ENCODE data around the gene C19orf85. TPM values are rescaled to one million over a fixed set of nuclear protein-coding genes. Genes with fewer than 3 reads are reported as not detected.

C19orf85 gene
- total and polyA plus RNA-seq, 2 experiments from 2014 or later: 1.7 to 3.4 TPM

DNA sequence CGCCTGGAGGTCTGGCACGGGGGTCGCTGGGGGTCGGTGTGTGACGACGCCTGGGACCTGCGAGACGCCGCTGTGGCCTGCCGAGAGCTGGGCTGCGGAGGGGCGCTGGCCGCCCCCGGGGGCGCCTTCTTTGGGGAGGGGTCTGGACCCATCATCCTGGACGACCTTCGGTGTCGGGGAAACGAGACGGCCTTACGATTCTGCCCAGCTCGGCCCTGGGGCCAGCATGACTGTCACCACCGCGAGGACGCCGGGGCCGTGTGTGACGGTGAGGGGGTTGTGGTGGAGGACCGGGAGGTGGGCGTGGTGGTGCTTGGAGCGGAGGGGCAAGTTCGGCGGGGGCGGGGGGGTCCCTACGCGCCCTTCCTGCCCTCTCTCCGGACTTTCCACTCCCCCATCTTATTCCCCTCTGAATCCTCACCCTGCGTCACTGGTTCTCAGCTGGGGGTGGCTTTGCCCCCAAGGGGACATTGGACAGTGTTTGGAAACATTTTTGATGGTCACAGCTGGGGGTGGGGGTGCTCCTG lies 29.2 kb upstream of the C19orf85 start:
- Histone ChIP-seq H3K27ac (ENCODE audit: low read depth) (no peak overlapping the region), H3F3A (replicated peaks; ENCODE audit: low read depth) (no peaks in the 10 kb centered on the region), H3K4me2 (no peak overlapping the region), H4K20me1 (replicated peaks; ENCODE audit: insufficient read depth) (no peaks in the 10 kb centered on the region), H3K4me3 (no peak overlapping the region), H2AFZ (no peak overlapping the region; the same call in 1 of the 2 replicates), H3K9me2 (ENCODE audit: insufficient read depth) (no peaks in the 10 kb centered on the region), H3K79me2 (replicated peaks; ENCODE audit: insufficient read depth) (no peaks in the 10 kb centered on the region), H3K4me1 (ENCODE audit: insufficient read depth) (peaks cover 9% of the 10 kb centered on the region; the same call in 1 of the 2 replicates), H3K27me3 (ENCODE audit: insufficient read depth) (no peaks in the 10 kb centered on the region), H3K36me3 (ENCODE audit: insufficient read depth) (no peaks in the 10 kb centered on the region)
- Mint-ChIP-seq H3K27ac (no peak overlapping the region), H3K36me3 (ENCODE audit: low read depth) (no peaks in the 10 kb centered on the region), H3K9me3 (no peaks in the 10 kb centered on the region; the same call in 2 of the 3 replicates), H3K4me3 (no peak overlapping the region), H3K4me1 (peaks cover 18% of the 10 kb centered on the region), H3K27me3 (ENCODE audit: insufficient read depth, low read depth, poor library complexity) (peaks cover 2% of the 10 kb centered on the region)
- no peak for DNase-seq (ENCODE audit: low spot score)
- TF ChIP-seq, protein P1, sequence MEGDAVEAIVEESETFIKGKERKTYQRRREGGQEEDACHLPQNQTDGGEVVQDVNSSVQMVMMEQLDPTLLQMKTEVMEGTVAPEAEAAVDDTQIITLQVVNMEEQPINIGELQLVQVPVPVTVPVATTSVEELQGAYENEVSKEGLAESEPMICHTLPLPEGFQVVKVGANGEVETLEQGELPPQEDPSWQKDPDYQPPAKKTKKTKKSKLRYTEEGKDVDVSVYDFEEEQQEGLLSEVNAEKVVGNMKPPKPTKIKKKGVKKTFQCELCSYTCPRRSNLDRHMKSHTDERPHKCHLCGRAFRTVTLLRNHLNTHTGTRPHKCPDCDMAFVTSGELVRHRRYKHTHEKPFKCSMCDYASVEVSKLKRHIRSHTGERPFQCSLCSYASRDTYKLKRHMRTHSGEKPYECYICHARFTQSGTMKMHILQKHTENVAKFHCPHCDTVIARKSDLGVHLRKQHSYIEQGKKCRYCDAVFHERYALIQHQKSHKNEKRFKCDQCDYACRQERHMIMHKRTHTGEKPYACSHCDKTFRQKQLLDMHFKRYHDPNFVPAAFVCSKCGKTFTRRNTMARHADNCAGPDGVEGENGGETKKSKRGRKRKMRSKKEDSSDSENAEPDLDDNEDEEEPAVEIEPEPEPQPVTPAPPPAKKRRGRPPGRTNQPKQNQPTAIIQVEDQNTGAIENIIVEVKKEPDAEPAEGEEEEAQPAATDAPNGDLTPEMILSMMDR (conservative IDR thresholded peaks at IDR 0.05; ENCODE audit: low read depth in 2 of 2): no peak
- TF ChIP-seq ZNF331 (CRISPR knock-in tag; IDR thresholded peaks at IDR 0.05; ENCODE audit: low read depth) (no peak), JUNB (IDR thresholded peaks at IDR 0.05; ENCODE audit: unreplicated experiment) (no peak), NANOG (IDR thresholded peaks at IDR 0.05; ENCODE audit: borderline replicate concordance) (no peak), ZNF114 (CRISPR knock-in tag; IDR thresholded peaks at IDR 0.05) (no peak)
- no peak for ATAC-seq

GRCh38 chr19:55493052-55493644 lies 28.6 kb upstream of the C19orf85 start:
- peaks cover 21% of the 10 kb centered on the region for H3K4me1 Mint-ChIP-seq
- Histone ChIP-seq H3K36me3 (ENCODE audit: insufficient read depth) (no peaks in the 10 kb centered on the region), H3K79me2 (replicated peaks; ENCODE audit: insufficient read depth) (no peaks in the 10 kb centered on the region), H3K4me3 (no peak overlapping the region), H3K27ac (ENCODE audit: low read depth) (no peak overlapping the region), H3K4me1 (ENCODE audit: insufficient read depth) (peaks cover 9% of the 10 kb centered on the region; the same call in 1 of the 2 replicates), H3F3A (replicated peaks; ENCODE audit: low read depth) (no peaks in the 10 kb centered on the region), H4K20me1 (replicated peaks; ENCODE audit: insufficient read depth) (no peaks in the 10 kb centered on the region), H2AFZ (no peak overlapping the region; the same call in 1 of the 2 replicates), H3K4me2 (no peak overlapping the region), H3K9me2 (ENCODE audit: insufficient read depth) (no peaks in the 10 kb centered on the region), H3K27me3 (ENCODE audit: insufficient read depth) (no peaks in the 10 kb centered on the region)
- H3K36me3 Mint-ChIP-seq (ENCODE audit: low read depth): no peaks in the 10 kb centered on the region
- H3K9me3 Mint-ChIP-seq: no peaks in the 10 kb centered on the region; the same call in 1 of the 3 replicates
- H3K27ac Mint-ChIP-seq: no peak overlapping the region
- no peak overlapping the region for H3K4me3 Mint-ChIP-seq
- ATAC-seq (no peak), DNase-seq (ENCODE audit: low spot score) (no peak)
- H3K27me3 Mint-ChIP-seq (ENCODE audit: insufficient read depth, low read depth, poor library complexity): peaks cover 7% of the 10 kb centered on the region
- no peak for TF ChIP-seq JUNB (IDR thresholded peaks at IDR 0.05; ENCODE audit: unreplicated experiment)
- TF ChIP-seq ZNF331 (CRISPR knock-in tag; IDR thresholded peaks at IDR 0.05; ENCODE audit: low read depth): no peak
- no peak for TF ChIP-seq EZH2phosphoT487 (IDR thresholded peaks at IDR 0.05; ENCODE audit: unreplicated experiment)
- no peak for TF ChIP-seq REST (IDR thresholded peaks at IDR 0.05; ENCODE audit: unreplicated experiment)
- TF ChIP-seq STAT1 (IDR thresholded peaks at IDR 0.05; ENCODE audit: unreplicated experiment): no peak
- no peak for TF ChIP-seq POLR2AphosphoS5 (IDR thresholded peaks at IDR 0.05; ENCODE audit: low read depth)
- no peak for TF ChIP-seq ZNF462 (CRISPR knock-in tag; IDR thresholded peaks at IDR 0.05)
